ENCODE results near the gene DRC7. TPM values are rescaled to one million over a fixed set of nuclear protein-coding genes. Genes with fewer than 3 reads are reported as not detected.
A peak's percentile ranks its signal among the peaks of the same experiment; 100 is the strongest.

Gene DRC7
- total RNA-seq, 1 experiment from 2014 or later: 0.72 TPM

GRCh38 chr16:57743458-57743857, 48.9 kb downstream of the DRC7 start:
- peak overlapping the region in 1 of 3 experiments; percentile 36; a peak in 1 of 7 replicates for H3K27ac Mint-ChIP-seq
- Histone ChIP-seq H3K23ac (ENCODE audit: insufficient read length, low read depth, low read length) (no peak overlapping the region), H3K23me2 (ENCODE audit: insufficient read length, low read depth, low read length, poor library complexity, severe bottlenecking) (no peaks in the 10 kb centered on the region), H2BK15ac (ENCODE audit: low read depth, low read length) (no peak overlapping the region), H3K14ac (ENCODE audit: insufficient read depth, low read length) (no peak overlapping the region), H2BK5ac (ENCODE audit: insufficient read length, low read length) (no peak overlapping the region), H3K79me1 (ENCODE audit: insufficient read depth, low read depth, low read length, poor library complexity, severe bottlenecking) (no peaks in the 10 kb centered on the region), H3K56ac (ENCODE audit: insufficient read length, low read depth, low read length) (no peak overlapping the region), H3K79me2 (ENCODE audit: insufficient read depth, low read length) (no peaks in the 10 kb centered on the region), H3K9ac (ENCODE audit: extremely low read depth, insufficient read length, low read length) (no peak overlapping the region), H2AFZ (ENCODE audit: low read length) (no peak overlapping the region), H4K91ac (ENCODE audit: insufficient read length, low read depth, low read length) (no peak overlapping the region), H2BK12ac (ENCODE audit: insufficient read length, low read depth, low read length) (no peak overlapping the region), H4K20me1 (ENCODE audit: control insufficient read depth, insufficient read depth, insufficient read length) (peaks cover 3% of the 10 kb centered on the region), H3K27me3 (ENCODE audit: insufficient read depth, low read length) (no peaks in the 10 kb centered on the region), H3K4ac (ENCODE audit: low read depth, low read length) (no peak overlapping the region), H2BK20ac (ENCODE audit: low read depth, low read length, poor library complexity, severe bottlenecking) (no peak overlapping the region), H4K8ac (replicated peaks; ENCODE audit: insufficient read length, low read depth, low read length) (no peak overlapping the region), H3K9me3 (ENCODE audit: control insufficient read depth, low read depth, low read length) (no peaks in the 10 kb centered on the region), H3K4me1 (ENCODE audit: insufficient read depth, low read length) (no peaks in the 10 kb centered on the region), H3T11ph (ENCODE audit: low read length) (no peak overlapping the region), H3K27ac (ENCODE audit: insufficient read length, low read depth, low read length) (no peak overlapping the region), H2AK5ac (ENCODE audit: insufficient read length, low read length) (no peak overlapping the region), H2BK120ac (ENCODE audit: low read depth, low read length, poor library complexity, severe bottlenecking) (no peak overlapping the region), H3K18ac (ENCODE audit: insufficient read length, low read depth, low read length) (no peak overlapping the region), H4K5ac (ENCODE audit: insufficient read length, low read depth, low read length) (no peak overlapping the region), H3K4me2 (ENCODE audit: insufficient read depth, insufficient read length, low read length) (no peak overlapping the region)
- H3K36me3 Mint-ChIP-seq (ENCODE audit: insufficient read depth in 1 of 3, low read depth in 3 of 3): peaks cover 5% of the 10 kb centered on the region in 3 experiments; a peak in 4 of 7 replicates
- no peaks in the 10 kb centered on the region for H3K9me3 Mint-ChIP-seq
- peak; percentile 14 for DNase-seq
- WGBS (ENCODE audit: extremely low coverage, insufficient read length, low lambda C conversion rate): no CpG with 5 or more reads among the region's 10 CpGs
- TF ChIP-seq CTCF (conservative IDR thresholded peaks at IDR 0.05): no peak
- no peak overlapping the region for H3K4me3 Mint-ChIP-seq
- H3K27me3 Mint-ChIP-seq (ENCODE audit: low read depth): no peaks in the 10 kb centered on the region; the same call in 1 of the 2 replicates
- H3K4me1 Mint-ChIP-seq: no peaks in the 10 kb centered on the region
